HG03565 (cell line): ENCODE data around the gene COL7A1.

Experiments used
- ATAC-seq: cut with Tn5 transposase; IDR thresholded peaks from one replicate; pipeline ENCODE4 v1.9.1; 2021; ENCODE audit warnings: mild to moderate bottlenecking, moderate library complexity; ENCODE audit not compliant: unreplicated experiment

The COL7A1 gene

GRCh38 chr3:48592519-48593087, 2.5 kb downstream of the COL7A1 start:
- no peak for ATAC-seq

DNA sequence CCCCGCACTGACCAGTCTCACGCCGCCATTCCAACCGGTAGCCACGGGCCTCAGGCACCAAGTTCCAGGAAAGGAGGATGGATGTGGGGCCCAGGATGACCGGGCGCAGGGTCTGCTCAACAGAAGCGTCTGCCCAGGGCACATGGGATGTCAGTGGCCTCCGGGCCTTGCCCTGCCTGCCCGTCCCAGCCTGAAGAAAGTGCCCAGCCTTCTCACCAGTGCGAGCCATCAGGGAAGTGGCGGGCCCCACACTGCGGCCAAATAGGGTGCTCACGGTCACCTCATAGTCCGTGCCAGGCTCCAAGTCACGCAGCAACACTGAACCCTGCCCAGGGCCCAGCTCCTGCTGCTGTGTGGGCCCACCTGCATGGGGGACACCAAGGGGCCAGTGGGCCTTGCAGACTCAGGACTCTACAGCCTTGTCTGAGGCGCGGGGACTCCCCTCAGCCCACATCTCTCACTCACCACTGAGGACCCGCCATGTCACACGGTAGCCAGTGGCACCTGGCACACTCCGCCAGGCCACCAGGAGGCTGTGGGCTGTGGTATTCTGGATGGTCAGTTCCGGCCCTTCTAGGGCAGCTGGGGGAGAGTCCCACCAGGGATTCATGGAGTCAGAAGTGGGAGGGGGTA, 3.1 kb downstream of the COL7A1 start:
- ATAC-seq, result no peak

DNA sequence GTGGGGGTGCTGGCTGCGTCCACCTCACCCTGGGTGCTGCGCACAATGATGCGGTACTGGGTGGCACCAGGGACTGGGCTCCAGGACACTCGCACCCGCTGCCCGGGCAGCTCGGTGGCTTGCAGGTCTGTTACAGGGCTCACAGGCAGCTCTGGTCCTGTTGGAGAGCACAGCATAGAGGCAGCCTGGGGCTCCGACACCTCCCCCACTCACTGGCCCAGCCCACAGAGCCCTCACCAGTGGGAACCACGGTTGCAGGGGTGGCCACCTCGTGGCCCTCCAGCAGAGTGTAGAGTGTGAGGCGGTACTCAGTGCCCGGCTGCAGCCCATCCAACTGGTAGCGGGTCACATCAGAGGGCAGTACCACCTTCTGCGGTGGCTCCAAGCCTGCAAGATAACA, 3.7 kb downstream of the COL7A1 start:
- no peak for ATAC-seq

- ATAC-seq, result no peak
Measured at GRCh38 chr3:48588230-48588629, 6.9 kb downstream of the COL7A1 start.

DNA sequence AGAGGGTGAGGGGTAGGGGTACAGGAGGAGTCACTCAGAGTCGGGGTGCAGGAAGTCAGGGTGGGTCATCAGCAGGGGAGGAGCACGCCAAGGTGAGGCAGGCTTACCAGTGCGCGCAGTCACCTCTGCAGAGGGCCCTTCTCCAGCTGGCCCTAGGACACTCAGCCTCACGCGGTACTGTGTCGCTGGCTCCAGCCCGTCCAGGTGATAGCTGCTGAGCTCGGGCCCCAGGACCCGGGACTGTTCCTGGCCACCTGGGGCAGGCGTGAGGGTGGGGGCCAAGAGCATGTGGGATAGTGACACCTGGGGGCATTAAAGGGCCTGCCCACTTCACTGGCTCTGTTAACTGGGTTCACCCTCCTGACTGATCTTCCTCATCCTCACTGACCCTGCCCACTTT, 7.4 kb downstream of the COL7A1 start:
- ATAC-seq, result no peak

DNA sequence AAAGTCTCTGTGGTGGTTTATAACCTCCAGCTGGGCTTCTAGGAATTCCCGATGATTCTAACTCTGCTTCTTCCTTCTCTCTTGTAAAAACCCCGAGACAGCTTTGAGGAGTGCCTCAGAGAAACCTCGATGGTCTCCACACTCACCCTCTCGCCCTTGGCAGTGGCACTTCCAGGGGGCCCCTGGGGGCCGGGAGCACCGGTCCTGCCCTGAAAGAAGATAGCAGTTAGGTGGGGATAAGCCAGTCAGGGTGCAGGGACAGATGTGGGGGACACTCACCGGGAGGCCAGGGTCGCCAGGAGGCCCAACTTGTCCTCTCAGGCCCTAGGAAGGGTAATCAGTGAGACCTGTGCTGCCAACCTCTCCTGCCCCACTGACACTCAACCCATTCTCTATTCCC, 9.7 kb downstream of the COL7A1 start:
- no peak for ATAC-seq

DNA sequence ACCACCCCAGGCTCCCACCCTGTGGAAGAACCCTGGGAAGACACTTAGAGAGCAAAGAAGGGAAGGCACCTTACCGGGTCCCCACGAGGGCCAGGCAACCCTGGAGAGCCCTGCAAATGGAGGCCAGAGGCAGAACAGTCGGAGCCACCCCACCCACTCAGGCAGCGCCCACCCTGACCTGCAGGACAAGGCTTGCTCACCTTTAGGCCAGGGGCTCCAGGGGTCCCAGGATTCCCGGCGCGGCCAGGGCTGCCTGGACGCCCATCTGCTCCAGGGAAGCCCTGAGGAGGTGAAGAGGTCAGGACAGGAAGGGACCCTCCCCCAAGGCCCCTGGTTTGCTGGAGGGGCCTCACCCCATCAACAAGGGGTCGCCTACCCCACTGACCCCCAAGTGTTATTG, 10.3 kb downstream of the COL7A1 start:
- no peak for ATAC-seq

DNA sequence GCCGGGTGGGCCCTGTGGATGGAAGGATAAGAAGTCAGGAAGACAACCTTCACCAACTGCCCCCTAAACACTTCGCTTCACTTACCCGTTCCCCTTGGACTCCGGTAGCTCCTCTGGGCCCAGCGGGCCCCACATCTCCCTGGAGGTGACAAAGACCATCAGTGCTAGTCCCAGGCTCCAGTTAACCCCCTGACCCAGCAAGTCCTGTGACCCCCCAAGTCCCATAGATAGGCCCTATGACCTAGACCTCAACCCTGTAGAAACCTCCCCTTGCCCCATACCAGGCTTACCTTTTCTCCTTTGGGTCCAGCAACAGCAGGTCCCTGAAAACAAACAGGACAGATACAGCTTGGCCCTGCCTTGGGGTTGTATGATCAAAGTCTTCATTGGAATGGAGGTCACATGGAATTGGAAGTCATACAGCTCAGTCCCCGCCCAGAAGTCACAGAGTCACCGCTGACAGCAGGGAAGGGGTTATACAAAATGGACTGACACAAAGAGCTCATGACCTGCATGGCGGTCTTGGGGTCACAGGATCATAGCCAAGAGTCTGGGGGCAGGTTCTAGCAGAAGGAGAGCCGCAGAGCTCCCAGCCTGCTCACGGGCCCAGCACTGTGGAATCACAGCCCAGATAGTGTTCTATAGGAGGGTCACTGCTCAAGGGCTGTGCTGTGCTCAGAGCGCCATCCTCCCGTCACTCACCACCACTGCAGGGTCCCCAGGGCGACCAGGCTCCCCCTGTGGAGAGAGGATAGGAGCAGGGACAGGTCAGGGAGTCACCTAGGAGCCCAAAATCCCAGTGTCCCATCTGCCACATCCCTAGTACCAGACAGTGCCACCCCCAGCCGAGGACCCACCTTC, 13.3 kb downstream of the COL7A1 start:
- ATAC-seq, result no peak

DNA sequence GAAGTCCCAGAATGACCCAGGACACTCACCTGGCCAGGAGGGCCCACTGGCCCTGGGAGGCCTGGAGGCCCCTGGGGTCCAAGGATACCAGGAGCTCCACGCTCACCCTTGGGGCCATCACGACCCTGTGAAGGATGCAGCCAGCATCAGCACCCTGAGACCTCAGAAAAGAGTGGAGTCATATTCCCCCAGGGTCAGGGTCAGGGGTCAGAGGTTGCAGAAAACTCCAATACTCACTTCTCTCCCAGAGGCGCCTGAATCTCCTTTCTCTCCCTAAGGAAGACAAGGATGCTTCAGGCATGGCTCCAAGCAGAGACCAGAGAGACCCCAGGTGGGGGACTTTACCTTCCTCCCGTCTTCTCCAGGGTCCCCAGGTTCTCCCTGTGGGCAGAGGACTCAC, 18.5 kb downstream of the COL7A1 start:
- no peak for ATAC-seq

GRCh38 chr3:48575366-48575765, 19.8 kb downstream of the COL7A1 start:
- ATAC-seq, result no peak

- no peak for ATAC-seq
Measured at GRCh38 chr3:48573973-48574585, 21.1 kb downstream of the COL7A1 start.

- no peak for ATAC-seq
Measured at GRCh38 chr3:48572517-48572916, 22.6 kb downstream of the COL7A1 start.

GRCh38 chr3:48571938-48572337, 23.2 kb downstream of the COL7A1 start:
- ATAC-seq, result no peak

- ATAC-seq, result no peak
Measured at GRCh38 chr3:48569808-48570450, 25.2 kb downstream of the COL7A1 start.

DNA sequence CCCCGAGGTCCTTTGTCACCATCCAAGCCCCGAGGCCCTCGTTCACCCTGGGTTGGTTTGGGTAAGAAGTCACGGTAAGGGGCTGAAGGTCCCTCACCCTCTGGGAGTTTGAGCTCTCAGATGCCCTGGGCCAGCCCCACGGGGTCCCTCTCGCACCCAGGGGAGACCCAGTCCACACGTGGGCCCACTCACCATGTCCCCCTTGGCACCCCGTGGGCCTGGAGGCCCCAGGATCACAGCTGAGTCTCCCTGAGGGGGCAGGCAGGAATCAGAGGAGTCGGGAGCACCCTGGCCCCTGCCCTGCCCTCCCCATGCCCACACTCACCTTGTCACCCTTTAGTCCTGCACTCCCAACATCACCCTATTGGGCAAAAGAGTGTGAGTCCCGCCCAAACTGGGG, 25.7 kb downstream of the COL7A1 start:
- no peak for ATAC-seq

GRCh38 chr3:48568476-48568875, 26.7 kb downstream of the COL7A1 start:
- no peak for ATAC-seq

DNA sequence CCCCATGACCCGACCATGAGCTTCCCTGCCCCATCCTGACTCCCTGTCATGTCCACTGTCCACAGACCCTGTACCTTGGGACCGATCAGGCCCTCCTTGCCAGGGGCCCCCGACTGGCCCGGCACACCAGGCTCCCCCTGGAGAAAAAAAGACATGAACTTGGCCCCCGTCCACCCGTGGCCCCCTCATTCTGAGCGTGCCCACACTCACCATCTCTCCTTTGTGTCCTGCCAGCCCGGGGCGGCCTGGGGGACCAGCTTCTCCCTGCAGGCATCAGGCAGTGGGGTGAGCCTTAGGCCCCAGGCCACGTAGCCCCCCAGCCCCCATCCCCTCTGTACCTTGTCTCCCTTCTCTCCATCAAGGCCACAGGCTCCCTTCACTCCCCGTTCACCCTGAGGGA, 27.6 kb downstream of the COL7A1 start:
- no peak for ATAC-seq

DNA sequence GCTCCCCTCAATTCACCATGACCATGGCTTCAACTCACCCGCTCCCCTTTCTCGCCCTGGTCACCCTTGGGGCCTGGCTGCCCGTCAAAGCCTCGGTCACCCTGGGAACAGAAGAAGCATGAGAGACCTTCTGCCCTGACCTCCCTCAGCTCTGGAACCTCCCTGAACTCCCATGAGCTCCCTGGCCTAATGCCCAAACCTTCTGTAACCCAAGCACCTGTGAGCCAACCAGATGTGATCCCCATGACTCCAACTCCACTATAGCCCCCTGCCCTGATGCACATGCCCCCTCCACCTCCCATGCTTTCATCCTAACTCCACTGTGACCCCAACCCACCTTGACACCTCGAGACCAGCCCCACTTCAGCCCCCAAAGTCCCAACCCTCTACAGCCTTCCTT, 28.0 kb downstream of the COL7A1 start:
- ATAC-seq, result no peak

DNA sequence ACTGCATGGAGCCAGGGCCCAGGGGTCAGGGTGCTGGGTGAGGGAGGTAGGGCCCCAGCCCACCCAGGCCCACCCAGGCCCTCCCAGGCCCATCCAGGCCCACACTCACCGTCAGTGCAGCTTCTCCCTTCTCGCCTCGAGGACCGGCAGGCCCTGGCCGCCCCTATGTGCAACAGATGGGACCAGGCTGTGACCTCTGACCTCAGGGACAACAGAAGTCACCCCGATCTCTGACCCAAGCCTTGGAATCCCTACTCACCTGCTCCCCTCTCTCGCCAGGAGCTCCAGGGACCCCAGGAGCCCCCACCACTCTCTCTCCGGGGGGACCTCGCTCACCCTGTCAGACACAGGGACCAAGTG, 28.7 kb downstream of the COL7A1 start:
- ATAC-seq, result no peak

DNA sequence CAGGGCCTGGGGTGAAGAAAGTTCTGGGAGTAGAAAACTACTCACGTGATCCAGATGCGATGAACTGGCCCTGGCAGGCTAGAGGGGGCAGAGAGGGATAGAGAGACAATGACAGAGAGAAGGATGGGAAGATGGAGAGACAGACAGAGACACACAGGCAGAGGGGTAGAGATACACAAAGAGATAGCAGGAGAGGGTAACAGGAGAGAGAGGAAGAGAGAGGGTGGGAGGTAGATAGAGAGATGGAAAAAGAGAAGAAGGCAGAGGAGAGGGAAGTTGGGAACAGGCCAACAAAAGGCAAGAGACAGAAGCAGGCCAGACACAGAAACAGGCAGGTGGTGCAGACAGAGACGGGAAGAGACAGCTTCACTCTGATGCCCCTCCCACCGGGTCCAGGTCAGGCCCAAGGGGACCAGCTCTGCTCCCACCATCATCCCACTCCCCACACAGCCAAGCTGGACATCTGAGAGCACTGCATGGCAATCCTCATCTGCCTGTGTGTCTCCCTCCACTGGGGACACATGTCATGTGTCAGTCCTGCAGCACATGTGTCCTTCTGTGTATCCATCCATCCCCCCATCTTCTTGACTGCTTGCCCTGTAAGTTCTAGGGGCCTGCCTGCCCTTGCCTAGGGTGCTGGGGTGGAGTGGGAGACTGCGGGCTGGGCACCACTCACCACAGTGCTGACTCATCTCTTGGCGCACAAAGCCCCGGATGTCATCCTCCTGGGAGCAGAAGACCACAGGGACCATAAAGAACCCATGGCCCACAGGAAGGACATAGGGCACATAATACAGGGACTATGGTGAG, 29.3 kb downstream of the COL7A1 start:
- no peak for ATAC-seq

DNA sequence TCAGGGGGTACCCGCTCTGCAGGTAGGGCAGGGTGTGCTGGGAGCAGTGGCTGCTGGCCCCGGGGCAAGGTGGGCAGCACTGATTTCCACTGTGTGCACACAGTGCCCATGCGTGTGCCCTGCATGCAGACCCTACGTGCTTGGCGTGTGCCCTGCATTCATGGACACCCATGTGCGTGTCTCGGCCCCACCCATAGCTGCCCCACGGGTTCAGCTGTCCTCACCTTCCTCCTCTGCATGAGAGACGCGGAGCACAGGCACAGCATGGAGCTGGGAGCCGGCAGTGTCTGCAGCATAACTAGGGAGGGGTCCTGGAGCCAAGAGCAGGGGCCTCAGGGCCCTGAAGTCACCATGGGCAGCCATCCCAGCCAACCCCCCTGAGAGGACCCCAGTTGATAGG, 29.9 kb downstream of the COL7A1 start:
- no peak for ATAC-seq
